Measurements from ENCODE around the gene TDRD7. TPM values are rescaled to one million over a fixed set of nuclear protein-coding genes. Genes with fewer than 3 reads are reported as not detected.

The TDRD7 gene
- polyA plus RNA-seq, 2 of the 4 experiments (the other 2 are of a cell fraction): 11.5 to 15.7 TPM

DNA sequence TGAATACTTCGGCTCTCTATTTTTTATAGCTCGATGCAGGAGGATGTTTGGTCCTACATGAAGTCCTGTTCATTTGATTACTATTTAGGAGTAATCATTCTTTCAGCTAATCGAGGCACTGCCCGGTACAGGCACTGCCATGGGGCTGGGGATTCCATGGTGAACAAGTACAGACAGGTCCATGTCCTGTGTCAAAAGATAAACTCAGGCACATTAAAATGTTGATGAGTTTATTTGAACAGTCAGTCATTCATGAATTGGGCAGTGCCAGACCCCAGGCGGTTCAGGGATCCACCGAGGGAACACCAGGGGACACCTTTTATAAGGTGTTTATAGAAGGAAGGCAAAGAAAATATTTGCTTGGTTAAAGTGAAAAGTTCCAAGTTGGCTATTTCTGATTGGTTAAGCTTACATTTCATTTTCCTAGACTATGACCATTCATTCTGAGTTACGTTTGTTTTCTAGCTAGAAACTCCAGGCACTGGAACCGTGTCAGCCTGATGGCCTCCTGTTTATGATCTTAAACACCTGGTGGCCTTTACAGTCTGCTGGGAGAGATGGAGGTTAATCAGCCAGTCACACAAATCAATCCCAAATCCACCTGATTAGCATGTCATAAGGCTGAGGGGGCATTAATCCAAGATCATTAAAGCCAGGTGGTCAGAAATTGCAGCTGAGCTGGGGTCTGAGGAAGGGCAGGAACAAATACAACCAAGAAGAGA is 47.0 kb upstream of the TDRD7 start:
- TF ChIP-seq HEYL (CRISPR knock-in tag; IDR thresholded peaks at IDR 0.05): no peak
- no peak for TF ChIP-seq RARB (CRISPR knock-in tag; IDR thresholded peaks at IDR 0.05)
- no peak for TF ChIP-seq ZSCAN20 (CRISPR knock-in tag; IDR thresholded peaks at IDR 0.05)
- no peak for TF ChIP-seq EP300 (IDR thresholded peaks at IDR 0.05)
- TF ChIP-seq KDM5A (IDR thresholded peaks at IDR 0.05): no peak
- TF ChIP-seq ZFP36 (IDR thresholded peaks at IDR 0.05; ENCODE audit: borderline replicate concordance, partially characterized antibody): no peak
- TF ChIP-seq, protein P1, sequence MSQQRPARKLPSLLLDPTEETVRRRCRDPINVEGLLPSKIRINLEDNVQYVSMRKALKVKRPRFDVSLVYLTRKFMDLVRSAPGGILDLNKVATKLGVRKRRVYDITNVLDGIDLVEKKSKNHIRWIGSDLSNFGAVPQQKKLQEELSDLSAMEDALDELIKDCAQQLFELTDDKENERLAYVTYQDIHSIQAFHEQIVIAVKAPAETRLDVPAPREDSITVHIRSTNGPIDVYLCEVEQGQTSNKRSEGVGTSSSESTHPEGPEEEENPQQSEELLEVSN (IDR thresholded peaks at IDR 0.05; ENCODE audit: borderline replicate concordance, low read depth): no peak
- no peak for TF ChIP-seq POLR2AphosphoS2 (conservative IDR thresholded peaks at IDR 0.05; ENCODE audit: low read length)
- Histone ChIP-seq H3K9me3 (peaks cover 3% of the 10 kb centered on the region), H3K27ac (no peak overlapping the region), H3K4me3 (no peak overlapping the region), H3K4me2 (no peak overlapping the region), H3K4me1 (no peaks in the 10 kb centered on the region)
- FAIRE-seq (no peak), ATAC-seq (no peak; a peak in 1 of 6 replicates), DNase-seq (ENCODE audit: low read depth in 1 of 2, low spot score in 1 of 2) (no peak)
- ChIA-PET POLR2A (no interaction called here), CTCF (interaction anchor here (0.7 to 3.0 kb wide), 7 partner anchors 9 to 146 kb away, joined by 3 to 18 read pairs (median 3); no protein-coding TSS in a partner anchor)
- 63% methylated on average over 8 of the region's 8 CpGs for WGBS (ENCODE audit: missing lambda C conversion rate)

DNA sequence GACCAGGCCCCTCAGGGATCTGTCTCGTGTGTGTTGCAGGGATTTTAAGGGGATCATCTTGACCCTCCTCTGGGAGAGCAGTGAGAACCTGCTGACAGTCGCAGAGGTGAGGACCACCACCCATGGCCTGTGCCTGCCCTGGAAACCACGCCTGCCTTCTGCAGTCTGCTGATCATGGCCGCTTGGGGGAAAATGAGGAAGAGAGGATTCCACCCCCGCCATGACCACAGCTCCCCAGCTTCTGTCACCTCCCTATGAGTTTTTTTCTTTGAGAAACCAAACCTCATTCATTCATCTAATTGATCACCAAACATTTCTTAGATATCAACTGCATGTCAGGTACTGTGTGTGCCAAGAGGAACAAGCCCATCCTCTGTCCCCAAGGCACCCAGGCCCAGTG is 46.3 kb upstream of the TDRD7 start:
- H3K27ac ChIP-seq: no peak overlapping the region
- H3K4me2 ChIP-seq: no peak overlapping the region
- DNase-seq (ENCODE audit: low read depth in 1 of 2, low spot score in 1 of 2): no peak
- no peak for FAIRE-seq
- no peak overlapping the region for H3K4me3 ChIP-seq
- ATAC-seq: no peak
- peaks cover 3% of the 10 kb centered on the region for H3K9me3 ChIP-seq
- no peaks in the 10 kb centered on the region for H3K4me1 ChIP-seq
- POLR2A ChIA-PET: no interaction called here
- 80% methylated on average over 5 of the region's 5 CpGs for WGBS (ENCODE audit: missing lambda C conversion rate)
- TF ChIP-seq CHD4 (IDR thresholded peaks at IDR 0.05; ENCODE audit: borderline replicate concordance): no peak
- TF ChIP-seq TFCP2L1 (CRISPR knock-in tag; IDR thresholded peaks at IDR 0.05): no peak
- CTCF ChIA-PET: interaction anchor here (0.7 to 3.0 kb wide), 5 partner anchors 8 to 45 kb away, joined by 3 to 18 read pairs (median 4); no protein-coding TSS in a partner anchor

DNA sequence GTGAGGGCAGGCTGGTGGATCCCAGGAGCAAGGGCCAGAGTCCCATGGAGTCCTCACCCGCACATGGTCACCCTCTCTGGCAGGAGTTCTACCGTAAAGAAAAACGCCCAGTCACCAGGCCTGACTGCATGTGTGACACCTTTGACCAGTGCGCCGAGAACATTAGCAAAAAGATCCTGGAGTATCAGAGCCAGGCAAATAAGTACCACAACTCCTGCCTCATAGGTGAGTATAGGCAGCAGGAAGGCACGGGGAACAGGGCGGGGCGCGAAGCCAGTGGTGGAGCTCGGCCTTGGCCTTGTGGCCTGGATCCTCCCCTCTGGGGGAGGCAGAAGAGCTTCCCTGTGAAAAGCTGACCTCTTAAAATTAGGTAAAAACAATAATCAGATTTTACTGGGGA is 45.4 kb upstream of the TDRD7 start:
- no peak overlapping the region for H3K4me2 ChIP-seq
- POLR2A ChIA-PET: no interaction called here
- FAIRE-seq: no peak
- H3K9me3 ChIP-seq: peaks cover 3% of the 10 kb centered on the region
- no peak for ATAC-seq
- TF ChIP-seq MYC (IDR thresholded peaks at IDR 0.05; ENCODE audit: borderline replicate concordance, low read length) (no peak), POLR2A (IDR thresholded peaks at IDR 0.05; ENCODE audit: low read length) (no peak)
- TF ChIP-seq, protein P1 (IDR thresholded peaks at IDR 0.05; ENCODE audit: borderline replicate concordance, low read depth): no peak
- CTCF ChIA-PET: interaction anchor here (2.2 kb wide), 1 partner anchor 21 kb away, joined by 12 read pairs; no protein-coding TSS in a partner anchor
- no peak overlapping the region for H3K27ac ChIP-seq
- no peaks in the 10 kb centered on the region for H3K4me1 ChIP-seq
- H3K4me3 ChIP-seq: no peak overlapping the region
- no peak for DNase-seq (ENCODE audit: low read depth in 1 of 2, low spot score in 1 of 2)
- 85% methylated on average over 8 of the region's 10 CpGs for WGBS (ENCODE audit: missing lambda C conversion rate)

DNA sequence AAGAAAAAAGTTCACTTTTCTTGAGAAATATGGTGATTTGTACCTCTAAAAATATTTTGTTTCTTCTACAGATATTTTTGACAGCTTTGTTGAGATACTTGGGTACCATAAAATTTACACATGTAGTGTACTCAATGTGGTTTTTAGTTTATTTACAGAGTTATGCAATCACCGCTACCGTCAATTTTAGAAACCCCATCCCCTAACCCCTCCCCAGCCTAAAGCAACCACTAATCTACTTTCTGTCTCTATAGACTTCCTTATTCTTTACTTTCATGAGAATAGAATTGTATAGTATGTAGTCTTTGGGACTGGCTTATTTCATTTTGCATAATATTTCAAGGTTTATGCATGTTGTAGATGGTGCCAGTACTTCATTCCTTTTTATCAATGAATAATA is 45.0 kb upstream of the TDRD7 start:
- ATAC-seq (no peak), DNase-seq (ENCODE audit: low read depth in 1 of 2, low spot score in 1 of 2) (no peak), FAIRE-seq (no peak)
- H3K4me2 ChIP-seq: no peak overlapping the region
- ChIA-PET CTCF (interaction anchor here (1.7 to 2.2 kb wide), 2 partner anchors 10 to 20 kb away, joined by 4 to 12 read pairs; no protein-coding TSS in a partner anchor), POLR2A (no interaction called here)
- H3K4me1 ChIP-seq: no peaks in the 10 kb centered on the region
- H3K4me3 ChIP-seq: no peak overlapping the region
- 91% methylated on average over 2 of the region's 2 CpGs for WGBS (ENCODE audit: missing lambda C conversion rate)
- peaks cover 3% of the 10 kb centered on the region for H3K9me3 ChIP-seq
- no peak overlapping the region for H3K27ac ChIP-seq
- TF ChIP-seq POLR2A (IDR thresholded peaks at IDR 0.05; ENCODE audit: low read length) (no peak), KDM5A (IDR thresholded peaks at IDR 0.05) (no peak), TFCP2L1 (CRISPR knock-in tag; IDR thresholded peaks at IDR 0.05) (no peak), EHF (CRISPR knock-in tag; IDR thresholded peaks at IDR 0.05) (no peak), NR3C1 (IDR thresholded peaks at IDR 0.05) (no peak), MAFK (IDR thresholded peaks at IDR 0.05; ENCODE audit: partially characterized antibody) (no peak), SREBF2 (IDR thresholded peaks at IDR 0.05) (no peak), CEBPB (IDR thresholded peaks at IDR 0.05) (no peak), FOSL2 (IDR thresholded peaks at IDR 0.05) (no peak), FOSL2 (CRISPR knock-in tag; IDR thresholded peaks at IDR 0.05) (no peak), HOXA7 (CRISPR knock-in tag; IDR thresholded peaks at IDR 0.05) (no peak), FOSB (CRISPR knock-in tag; IDR thresholded peaks at IDR 0.05) (no peak), HDAC2 (IDR thresholded peaks at IDR 0.05) (no peak), CHD2 (IDR thresholded peaks at IDR 0.05; ENCODE audit: low read length, partially characterized antibody) (no peak)
- TF ChIP-seq, protein P2, sequence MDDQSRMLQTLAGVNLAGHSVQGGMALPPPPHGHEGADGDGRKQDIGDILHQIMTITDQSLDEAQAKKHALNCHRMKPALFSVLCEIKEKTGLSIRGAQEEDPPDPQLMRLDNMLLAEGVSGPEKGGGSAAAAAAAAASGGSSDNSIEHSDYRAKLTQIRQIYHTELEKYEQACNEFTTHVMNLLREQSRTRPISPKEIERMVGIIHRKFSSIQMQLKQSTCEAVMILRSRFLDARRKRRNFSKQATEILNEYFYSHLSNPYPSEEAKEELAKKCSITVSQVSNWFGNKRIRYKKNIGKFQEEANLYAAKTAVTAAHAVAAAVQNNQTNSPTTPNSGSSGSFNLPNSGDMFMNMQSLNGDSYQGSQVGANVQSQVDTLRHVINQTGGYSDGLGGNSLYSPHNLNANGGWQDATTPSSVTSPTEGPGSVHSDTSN (IDR thresholded peaks at IDR 0.05): no peak
- TF ChIP-seq, protein P3, sequence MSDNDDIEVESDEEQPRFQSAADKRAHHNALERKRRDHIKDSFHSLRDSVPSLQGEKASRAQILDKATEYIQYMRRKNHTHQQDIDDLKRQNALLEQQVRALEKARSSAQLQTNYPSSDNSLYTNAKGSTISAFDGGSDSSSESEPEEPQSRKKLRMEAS (IDR thresholded peaks at IDR 0.05): no peak
- TF ChIP-seq, protein P4, sequence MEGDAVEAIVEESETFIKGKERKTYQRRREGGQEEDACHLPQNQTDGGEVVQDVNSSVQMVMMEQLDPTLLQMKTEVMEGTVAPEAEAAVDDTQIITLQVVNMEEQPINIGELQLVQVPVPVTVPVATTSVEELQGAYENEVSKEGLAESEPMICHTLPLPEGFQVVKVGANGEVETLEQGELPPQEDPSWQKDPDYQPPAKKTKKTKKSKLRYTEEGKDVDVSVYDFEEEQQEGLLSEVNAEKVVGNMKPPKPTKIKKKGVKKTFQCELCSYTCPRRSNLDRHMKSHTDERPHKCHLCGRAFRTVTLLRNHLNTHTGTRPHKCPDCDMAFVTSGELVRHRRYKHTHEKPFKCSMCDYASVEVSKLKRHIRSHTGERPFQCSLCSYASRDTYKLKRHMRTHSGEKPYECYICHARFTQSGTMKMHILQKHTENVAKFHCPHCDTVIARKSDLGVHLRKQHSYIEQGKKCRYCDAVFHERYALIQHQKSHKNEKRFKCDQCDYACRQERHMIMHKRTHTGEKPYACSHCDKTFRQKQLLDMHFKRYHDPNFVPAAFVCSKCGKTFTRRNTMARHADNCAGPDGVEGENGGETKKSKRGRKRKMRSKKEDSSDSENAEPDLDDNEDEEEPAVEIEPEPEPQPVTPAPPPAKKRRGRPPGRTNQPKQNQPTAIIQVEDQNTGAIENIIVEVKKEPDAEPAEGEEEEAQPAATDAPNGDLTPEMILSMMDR (IDR thresholded peaks at IDR 0.05): no peak
- TF ChIP-seq, protein P5, sequence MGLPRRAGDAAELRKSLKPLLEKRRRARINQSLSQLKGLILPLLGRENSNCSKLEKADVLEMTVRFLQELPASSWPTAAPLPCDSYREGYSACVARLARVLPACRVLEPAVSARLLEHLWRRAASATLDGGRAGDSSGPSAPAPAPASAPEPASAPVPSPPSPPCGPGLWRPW (IDR thresholded peaks at IDR 0.05): no peak

All from A549 (cell line).